ENCODE measurements around the gene MPC1. TPM values are rescaled to one million over a fixed set of nuclear protein-coding genes. Genes with fewer than 3 reads are reported as not detected.

MPC1 gene
- polyA plus RNA-seq (2013, experiment 1 of 2): 19.6 TPM
- polyA plus RNA-seq (2013, experiment 2 of 2): 16.2 TPM

- Histone ChIP-seq H3K4me3 (ENCODE audit: low read length) (peak within 1 kb of the TSS; percentile 83), H3K9ac (ENCODE audit: low read depth, low read length) (peak within 1 kb of the TSS; percentile 86), H3K9me3 (ENCODE audit: insufficient read depth, low read depth, low read length) (no peaks in the 10 kb centered on the region), H3K27ac (ENCODE audit: low read depth, low read length) (peak within 1 kb of the TSS; percentile 89; the same call in 1 of the 2 replicates), H3K4me1 (ENCODE audit: insufficient read depth, low read length) (peaks cover 5% of the 10 kb centered on the region; the same call in 1 of the 2 replicates), H3K27me3 (ENCODE audit: insufficient read depth, low read length) (peaks cover 3% of the 10 kb centered on the region), H3K36me3 (ENCODE audit: insufficient read depth, low read length) (no peaks in the 10 kb centered on the region)
- under 1% methylated on average over 94 of the region's 94 CpGs for WGBS
Observed at GRCh38 chr6:166382933-166383801, at the start of gene MPC1. TSS of gene MPC1 (minus strand) at chr6:166382940. CDS start at chr6:166382876, 64 bp downstream.

GRCh38 chr6:166430269-166430668 lies 47.5 kb upstream of the MPC1 start:
- 97% methylated on average over 17 of the region's 17 CpGs for WGBS
- no peak overlapping the region for H3K4me3 ChIP-seq (ENCODE audit: low read length)
- H3K9me3 ChIP-seq (ENCODE audit: insufficient read depth, low read depth, low read length): no peaks in the 10 kb centered on the region
- no peaks in the 10 kb centered on the region for H3K27me3 ChIP-seq (ENCODE audit: insufficient read depth, low read length)
- H3K4me1 ChIP-seq (ENCODE audit: insufficient read depth, low read length): no peaks in the 10 kb centered on the region
- no peak overlapping the region for H3K27ac ChIP-seq (ENCODE audit: low read depth, low read length)
- H3K9ac ChIP-seq (ENCODE audit: low read depth, low read length): no peak overlapping the region
- 0 out of 2 replicates have a peak, but pooled peaks cover 5% of the 10 kb centered on the region for H3K36me3 ChIP-seq (ENCODE audit: insufficient read depth, low read length)

GRCh38 chr6:166424431-166424830 lies 41.7 kb upstream of the MPC1 start:
- Histone ChIP-seq H3K9me3 (ENCODE audit: insufficient read depth, low read depth, low read length) (no peaks in the 10 kb centered on the region), H3K9ac (ENCODE audit: low read depth, low read length) (no peak overlapping the region), H3K27me3 (ENCODE audit: insufficient read depth, low read length) (no peaks in the 10 kb centered on the region), H3K4me1 (ENCODE audit: insufficient read depth, low read length) (no peaks in the 10 kb centered on the region), H3K4me3 (ENCODE audit: low read length) (no peak overlapping the region), H3K36me3 (ENCODE audit: insufficient read depth, low read length) (0 out of 2 replicates have a peak, but pooled peaks cover 2% of the 10 kb centered on the region), H3K27ac (ENCODE audit: low read depth, low read length) (no peak overlapping the region)
- 91% methylated on average over 12 of the region's 12 CpGs for WGBS

GRCh38 chr6:166423781-166424180 lies 41.0 kb upstream of the MPC1 start:
- H3K4me3 ChIP-seq (ENCODE audit: low read length): no peak overlapping the region
- H3K27ac ChIP-seq (ENCODE audit: low read depth, low read length): no peak overlapping the region
- WGBS: 90% methylated on average over 7 of the region's 7 CpGs
- H3K9ac ChIP-seq (ENCODE audit: low read depth, low read length): no peak overlapping the region
- H3K9me3 ChIP-seq (ENCODE audit: insufficient read depth, low read depth, low read length): no peaks in the 10 kb centered on the region
- 0 out of 2 replicates have a peak, but pooled peaks cover 3% of the 10 kb centered on the region for H3K36me3 ChIP-seq (ENCODE audit: insufficient read depth, low read length)
- H3K4me1 ChIP-seq (ENCODE audit: insufficient read depth, low read length): no peaks in the 10 kb centered on the region
- no peaks in the 10 kb centered on the region for H3K27me3 ChIP-seq (ENCODE audit: insufficient read depth, low read length)

GRCh38 chr6:166423051-166423745 lies 40.5 kb upstream of the MPC1 start:
- H3K27me3 ChIP-seq (ENCODE audit: insufficient read depth, low read length): no peaks in the 10 kb centered on the region
- no peak overlapping the region for H3K4me3 ChIP-seq (ENCODE audit: low read length)
- 93% methylated on average over 22 of the region's 22 CpGs for WGBS
- H3K4me1 ChIP-seq (ENCODE audit: insufficient read depth, low read length): no peaks in the 10 kb centered on the region
- H3K9ac ChIP-seq (ENCODE audit: low read depth, low read length): no peak overlapping the region
- H3K36me3 ChIP-seq (ENCODE audit: insufficient read depth, low read length): 0 out of 2 replicates have a peak, but pooled peaks cover 3% of the 10 kb centered on the region
- no peaks in the 10 kb centered on the region for H3K9me3 ChIP-seq (ENCODE audit: insufficient read depth, low read depth, low read length)
- H3K27ac ChIP-seq (ENCODE audit: low read depth, low read length): no peak overlapping the region

- 93% methylated on average over 20 of the region's 20 CpGs for WGBS
Observed at GRCh38 chr6:166422201-166422940, 39.6 kb upstream of the MPC1 start.

GRCh38 chr6:166420351-166420750 lies 37.6 kb upstream of the MPC1 start:
- Histone ChIP-seq H3K27me3 (ENCODE audit: insufficient read depth, low read length) (no peaks in the 10 kb centered on the region), H3K4me1 (ENCODE audit: insufficient read depth, low read length) (no peaks in the 10 kb centered on the region), H3K36me3 (ENCODE audit: insufficient read depth, low read length) (0 out of 2 replicates have a peak, but pooled peaks cover 3% of the 10 kb centered on the region), H3K9ac (ENCODE audit: low read depth, low read length) (no peak overlapping the region), H3K4me3 (ENCODE audit: low read length) (no peak overlapping the region), H3K9me3 (ENCODE audit: insufficient read depth, low read depth, low read length) (no peaks in the 10 kb centered on the region), H3K27ac (ENCODE audit: low read depth, low read length) (no peak overlapping the region)
- WGBS: 87% methylated on average over 6 of the region's 6 CpGs

More at GRCh38 chr6:166422201-166422940, 39.6 kb upstream of the MPC1 start:
- no peak overlapping the region for H3K4me3 ChIP-seq (ENCODE audit: low read length)
- no peak overlapping the region for H3K27ac ChIP-seq (ENCODE audit: low read depth, low read length)
- H3K36me3 ChIP-seq (ENCODE audit: insufficient read depth, low read length): 0 out of 2 replicates have a peak, but pooled peaks cover 3% of the 10 kb centered on the region
- no peak overlapping the region for H3K9ac ChIP-seq (ENCODE audit: low read depth, low read length)
- H3K4me1 ChIP-seq (ENCODE audit: insufficient read depth, low read length): no peaks in the 10 kb centered on the region
- H3K9me3 ChIP-seq (ENCODE audit: insufficient read depth, low read depth, low read length): no peaks in the 10 kb centered on the region
- no peaks in the 10 kb centered on the region for H3K27me3 ChIP-seq (ENCODE audit: insufficient read depth, low read length)

- 93% methylated on average over 15 of the region's 15 CpGs for WGBS
- 0 out of 2 replicates have a peak, but pooled peaks cover 3% of the 10 kb centered on the region for H3K36me3 ChIP-seq (ENCODE audit: insufficient read depth, low read length)
- no peak overlapping the region for H3K27ac ChIP-seq (ENCODE audit: low read depth, low read length)
- H3K27me3 ChIP-seq (ENCODE audit: insufficient read depth, low read length): no peaks in the 10 kb centered on the region
- H3K4me1 ChIP-seq (ENCODE audit: insufficient read depth, low read length): no peaks in the 10 kb centered on the region
- H3K9me3 ChIP-seq (ENCODE audit: insufficient read depth, low read depth, low read length): no peaks in the 10 kb centered on the region
- H3K4me3 ChIP-seq (ENCODE audit: low read length): no peak overlapping the region
- no peak overlapping the region for H3K9ac ChIP-seq (ENCODE audit: low read depth, low read length)
Observed at GRCh38 chr6:166419717-166420116, 37.0 kb upstream of the MPC1 start.

GRCh38 chr6:166419286-166419685 lies 36.5 kb upstream of the MPC1 start:
- 94% methylated on average over 7 of the region's 7 CpGs for WGBS
- Histone ChIP-seq H3K9ac (ENCODE audit: low read depth, low read length) (no peak overlapping the region), H3K4me1 (ENCODE audit: insufficient read depth, low read length) (no peaks in the 10 kb centered on the region), H3K36me3 (ENCODE audit: insufficient read depth, low read length) (0 out of 2 replicates have a peak, but pooled peaks cover 5% of the 10 kb centered on the region), H3K27ac (ENCODE audit: low read depth, low read length) (no peak overlapping the region), H3K27me3 (ENCODE audit: insufficient read depth, low read length) (no peaks in the 10 kb centered on the region), H3K4me3 (ENCODE audit: low read length) (no peak overlapping the region), H3K9me3 (ENCODE audit: insufficient read depth, low read depth, low read length) (no peaks in the 10 kb centered on the region)

- Histone ChIP-seq H3K27ac (ENCODE audit: low read depth, low read length) (no peak overlapping the region), H3K4me1 (ENCODE audit: insufficient read depth, low read length) (no peaks in the 10 kb centered on the region), H3K9me3 (ENCODE audit: insufficient read depth, low read depth, low read length) (no peaks in the 10 kb centered on the region), H3K27me3 (ENCODE audit: insufficient read depth, low read length) (no peaks in the 10 kb centered on the region), H3K36me3 (ENCODE audit: insufficient read depth, low read length) (peaks cover 9% of the 10 kb centered on the region; the same call in 1 of the 2 replicates), H3K4me3 (ENCODE audit: low read length) (no peak overlapping the region), H3K9ac (ENCODE audit: low read depth, low read length) (no peak overlapping the region)
- WGBS: 97% methylated on average over 9 of the region's 9 CpGs
Observed at GRCh38 chr6:166418691-166419143, 36.0 kb upstream of the MPC1 start.

Measured in HUES64 (cell line).